Kidney epithelial cell (primary cell): ENCODE results near the gene TMEM74B. TPM values are rescaled to one million over a fixed set of nuclear protein-coding genes. Genes with fewer than 3 reads are reported as not detected.

Source experiments
- DNase-seq: peaks from one replicate; pipeline ENCODE4 v3.0.0-alpha.2; 2010; ENCODE audit warnings: low read depth
- H3K27me3 ChIP-seq: 2 replicates; pipeline ENCODE4 v1.6.0; 2011; ENCODE audit warnings: low read length; ENCODE audit not compliant: control insufficient read depth, insufficient read depth
- H3K36me3 ChIP-seq: 2 replicates; pipeline ENCODE4 v1.5.1; 2011; ENCODE audit warnings: low read length; ENCODE audit not compliant: control insufficient read depth, insufficient read depth
- H3K4me3 ChIP-seq: 2 replicates; pipeline ENCODE4 v1.5.1; 2011; ENCODE audit warnings: low read depth, mild to moderate bottlenecking, control low read depth, low read length
- total RNA-seq: library from RNA; depleted of rRNA; stranded (reverse); fragments of >200 nt; gene quantifications from 2 replicates; pipeline ENCODE4 v1.2.3, GENCODE V29; 2015
- TF ChIP-seq, protein P1 (sequence below): IDR thresholded peaks from 2 replicates; pipeline ENCODE4 v1.5.1; 2011; ENCODE audit warnings: mild to moderate bottlenecking, moderate library complexity, low read length, control low read depth, inconsistent platforms; ENCODE audit not compliant: insufficient read depth, poor library complexity, severe bottlenecking

The TMEM74B gene
- total RNA-seq, 1 donor from 2014 or later, result 4.5 TPM

- TF ChIP-seq, protein P1, sequence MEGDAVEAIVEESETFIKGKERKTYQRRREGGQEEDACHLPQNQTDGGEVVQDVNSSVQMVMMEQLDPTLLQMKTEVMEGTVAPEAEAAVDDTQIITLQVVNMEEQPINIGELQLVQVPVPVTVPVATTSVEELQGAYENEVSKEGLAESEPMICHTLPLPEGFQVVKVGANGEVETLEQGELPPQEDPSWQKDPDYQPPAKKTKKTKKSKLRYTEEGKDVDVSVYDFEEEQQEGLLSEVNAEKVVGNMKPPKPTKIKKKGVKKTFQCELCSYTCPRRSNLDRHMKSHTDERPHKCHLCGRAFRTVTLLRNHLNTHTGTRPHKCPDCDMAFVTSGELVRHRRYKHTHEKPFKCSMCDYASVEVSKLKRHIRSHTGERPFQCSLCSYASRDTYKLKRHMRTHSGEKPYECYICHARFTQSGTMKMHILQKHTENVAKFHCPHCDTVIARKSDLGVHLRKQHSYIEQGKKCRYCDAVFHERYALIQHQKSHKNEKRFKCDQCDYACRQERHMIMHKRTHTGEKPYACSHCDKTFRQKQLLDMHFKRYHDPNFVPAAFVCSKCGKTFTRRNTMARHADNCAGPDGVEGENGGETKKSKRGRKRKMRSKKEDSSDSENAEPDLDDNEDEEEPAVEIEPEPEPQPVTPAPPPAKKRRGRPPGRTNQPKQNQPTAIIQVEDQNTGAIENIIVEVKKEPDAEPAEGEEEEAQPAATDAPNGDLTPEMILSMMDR, result no peak
- no peak for DNase-seq
- Histone ChIP-seq H3K4me3 (no peak overlapping the region), H3K36me3 (no peaks in the 10 kb centered on the region), H3K27me3 (peaks cover 13% of the 10 kb centered on the region)
These were observed 6.2 kb downstream of the TMEM74B start for GRCh38 chr20:1178623-1179022.

DNA sequence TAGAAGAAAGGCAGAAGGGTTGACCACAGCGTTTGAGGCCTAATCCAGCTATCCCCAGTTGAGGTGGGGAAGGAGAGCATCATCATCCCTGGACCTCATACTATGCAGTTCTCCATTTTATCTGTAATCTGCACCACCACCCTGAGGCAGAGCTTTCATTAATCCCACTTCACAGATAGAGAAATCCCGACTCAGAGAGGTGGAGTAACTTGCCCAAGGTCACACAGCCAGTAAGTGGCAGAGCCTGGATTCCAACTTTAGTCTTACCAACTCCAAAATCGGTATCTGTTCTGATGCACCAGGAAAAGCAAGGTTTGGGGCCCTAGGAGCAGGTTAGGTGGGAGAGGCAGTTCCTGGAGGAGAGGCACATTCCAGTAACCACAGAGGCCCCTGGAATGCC lies 6.7 kb downstream of the TMEM74B start:
- no peaks in the 10 kb centered on the region for H3K36me3 ChIP-seq
- TF ChIP-seq, protein P1, result no peak
- no peak for DNase-seq
- H3K27me3 ChIP-seq, result peaks cover 8% of the 10 kb centered on the region
- no peak overlapping the region for H3K4me3 ChIP-seq

DNA sequence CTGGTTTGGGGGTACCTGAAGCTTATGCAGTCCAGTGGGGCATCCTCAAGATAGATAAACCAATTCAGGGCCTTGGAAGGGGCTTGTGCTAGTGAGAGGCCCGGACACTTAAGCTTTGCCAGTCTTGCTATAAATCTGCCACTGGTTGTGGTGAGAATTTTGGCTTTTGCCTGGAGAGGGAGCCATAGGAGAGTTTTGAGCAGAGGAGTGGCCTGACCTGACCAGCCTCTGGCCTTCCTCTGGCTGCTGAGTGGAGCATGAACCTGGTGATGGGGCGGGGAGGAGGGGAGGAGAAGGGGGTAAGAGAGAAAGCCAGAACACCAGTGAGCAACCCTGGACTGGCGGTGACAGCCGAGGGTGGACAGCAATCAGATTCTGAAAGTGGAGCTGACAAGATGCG lies 7.1 kb downstream of the TMEM74B start:
- Histone ChIP-seq H3K36me3 (no peaks in the 10 kb centered on the region), H3K4me3 (no peak overlapping the region), H3K27me3 (peaks cover 5% of the 10 kb centered on the region)
- TF ChIP-seq, protein P1, result no peak
- no peak for DNase-seq

- DNase-seq, result no peak
- no peaks in the 10 kb centered on the region for H3K27me3 ChIP-seq
- TF ChIP-seq, protein P1, result no peak
- H3K4me3 ChIP-seq, result no peak overlapping the region
- no peaks in the 10 kb centered on the region for H3K36me3 ChIP-seq
These were observed 10.0 kb downstream of the TMEM74B start for GRCh38 chr20:1174787-1175186.

GRCh38 chr20:1173698-1174097 lies 11.1 kb downstream of the TMEM74B start:
- no peak for DNase-seq
- TF ChIP-seq, protein P1, result no peak
- Histone ChIP-seq H3K36me3 (peaks cover 2% of the 10 kb centered on the region), H3K4me3 (no peak overlapping the region), H3K27me3 (no peaks in the 10 kb centered on the region)

DNA sequence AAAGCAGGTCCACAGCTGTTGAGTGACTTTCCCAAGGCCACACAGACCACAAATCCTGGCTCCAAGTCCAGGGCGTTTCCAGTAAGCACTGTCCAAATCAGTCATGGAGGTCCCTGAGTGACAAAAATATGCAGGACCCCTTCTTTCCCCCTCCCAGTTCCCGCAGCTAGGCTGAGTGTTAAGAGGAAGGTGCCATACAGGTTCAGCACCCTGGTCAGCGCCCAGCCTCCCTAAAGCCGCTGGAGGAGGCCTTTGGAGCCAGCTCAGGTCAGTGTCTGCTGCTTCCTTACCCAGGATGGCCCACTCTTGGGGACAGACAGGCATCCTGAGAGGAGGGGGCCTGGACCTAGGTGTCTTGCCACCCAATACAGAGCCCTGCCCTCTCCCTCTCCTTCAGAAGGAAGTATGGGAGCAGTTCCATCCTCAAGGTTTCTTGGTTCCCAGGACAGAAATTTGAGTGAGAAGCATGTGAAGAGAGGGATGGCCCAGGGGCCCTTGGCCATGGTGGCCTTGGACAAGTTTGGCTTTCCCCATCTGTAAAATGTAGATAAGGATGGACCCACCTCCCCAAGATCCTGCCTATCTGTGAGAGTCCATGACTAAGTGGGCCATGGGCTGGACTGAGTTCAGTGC lies 13.2 kb downstream of the TMEM74B start:
- no peak overlapping the region for H3K4me3 ChIP-seq
- TF ChIP-seq, protein P1, result no peak
- no peaks in the 10 kb centered on the region for H3K27me3 ChIP-seq
- H3K36me3 ChIP-seq, result peaks cover 2% of the 10 kb centered on the region
- DNase-seq, result no peak
